Frontal cortex (tissue), 4 donors: ENCODE measurements around the gene USP16. TPM values are rescaled to one million over a fixed set of nuclear protein-coding genes. Genes with fewer than 3 reads are reported as not detected.
"Not testable (repeated sequence)": the region's sequence is repeated elsewhere in the genome, so short reads cannot be mapped to it uniquely, and the experiment has no call there.

Experiments
- DNase-seq, 2 donors: peaks; one replicate each; pipeline ENCODE4 v3.0.0; 2012; ENCODE audit warnings: low spot score in 2 of 2
- FAIRE-seq: peaks from 2 replicates; lab custom pipeline; 2012; peaks lifted over from hg19 to GRCh38; lab: Jason Lieb, UNC
- total RNA-seq: library from RNA; depleted of rRNA; stranded (reverse); fragments of >200 nt; gene quantifications from one replicate; pipeline ENCODE4 v1.2.3, GENCODE V29; 2014
- donor health status: control.
- donor health status: control.
- donor health status: control.

The USP16 gene
- total RNA-seq, 1 donor from 2014 or later: 34.6 TPM

DNA sequence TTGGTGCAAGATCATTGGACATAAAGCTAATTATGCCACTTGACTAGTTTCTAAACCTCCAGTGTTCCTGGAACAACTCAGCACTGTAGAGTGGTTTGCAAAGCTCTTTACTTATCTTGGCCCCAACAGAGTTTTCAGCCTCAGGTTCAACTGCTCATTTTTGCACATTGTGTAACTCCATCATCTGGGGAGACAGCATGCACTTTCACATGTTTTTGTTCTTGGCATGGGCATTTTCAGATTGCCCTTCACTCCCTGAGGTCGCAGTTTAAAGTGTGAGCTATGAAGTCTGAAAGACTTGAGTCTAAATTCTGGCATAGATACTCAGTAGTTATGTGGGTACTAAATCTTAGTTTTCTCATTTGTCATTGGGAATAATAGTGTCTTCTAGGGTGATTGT, 5.1 kb downstream of the USP16 start:
- DNase-seq: no peak
- FAIRE-seq: no peak

DNA sequence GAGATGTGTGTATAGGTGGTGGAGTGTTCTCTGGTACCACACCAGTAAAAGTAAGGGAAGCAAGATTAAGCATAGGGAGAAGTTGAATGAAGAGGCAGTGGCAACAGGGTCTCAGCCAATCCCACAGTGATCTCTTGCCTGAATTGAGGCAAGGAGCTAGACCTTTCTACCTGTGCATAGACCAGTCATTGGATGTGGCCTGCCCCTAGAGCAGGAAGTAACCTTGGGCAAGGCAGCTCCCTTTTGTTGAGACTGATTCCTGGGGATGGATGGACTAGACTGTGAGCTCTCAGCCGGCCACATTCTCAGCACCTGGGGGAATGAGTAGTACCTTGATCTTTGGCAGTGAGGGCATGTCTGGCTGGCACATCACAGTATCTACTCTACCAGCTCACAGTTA, 6.4 kb downstream of the USP16 start:
- no peak for FAIRE-seq

DNA sequence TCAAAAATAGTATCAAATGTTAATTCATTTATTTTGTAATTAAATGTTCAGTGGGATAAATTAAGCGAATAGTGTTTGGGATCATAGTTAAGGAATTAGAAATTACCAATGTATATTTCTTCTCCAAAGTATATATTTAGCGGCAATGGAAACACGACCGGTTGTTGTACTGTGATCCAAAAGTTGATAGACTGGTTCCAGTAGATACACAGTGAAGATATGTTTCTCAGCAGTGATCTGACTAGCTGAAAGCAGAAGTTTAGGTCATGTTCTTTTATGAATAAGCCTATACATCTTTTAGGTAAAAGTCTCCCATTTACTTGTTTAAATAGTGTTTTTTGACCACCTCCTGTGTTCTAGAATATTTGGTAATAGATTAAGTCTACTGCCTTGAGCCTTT, 8.8 kb downstream of the USP16 start:
- DNase-seq (no peak), FAIRE-seq (no peak)

More for the DNA sequence above, 6.4 kb downstream of the USP16 start:
- no peak for DNase-seq

DNA sequence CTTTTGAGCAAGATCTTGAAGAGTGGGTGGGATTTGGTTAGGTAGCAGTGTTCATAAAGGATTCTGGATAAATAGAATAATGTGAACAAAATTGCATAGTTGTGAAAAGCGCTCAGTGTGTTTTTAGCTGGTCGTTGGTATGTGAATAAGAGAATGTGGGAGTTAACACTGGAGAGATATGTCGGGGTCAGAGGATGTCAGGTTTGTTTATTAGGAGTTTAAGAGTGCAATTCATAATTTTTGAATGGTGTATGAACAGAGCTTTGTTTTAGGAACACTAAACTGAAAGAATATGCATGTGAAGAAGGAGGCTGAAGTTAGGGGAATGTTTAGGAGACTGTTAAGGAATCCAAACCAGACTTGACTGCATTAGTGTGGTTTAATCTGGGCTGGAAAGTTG, 9.4 kb downstream of the USP16 start:
- no peak for FAIRE-seq

DNA sequence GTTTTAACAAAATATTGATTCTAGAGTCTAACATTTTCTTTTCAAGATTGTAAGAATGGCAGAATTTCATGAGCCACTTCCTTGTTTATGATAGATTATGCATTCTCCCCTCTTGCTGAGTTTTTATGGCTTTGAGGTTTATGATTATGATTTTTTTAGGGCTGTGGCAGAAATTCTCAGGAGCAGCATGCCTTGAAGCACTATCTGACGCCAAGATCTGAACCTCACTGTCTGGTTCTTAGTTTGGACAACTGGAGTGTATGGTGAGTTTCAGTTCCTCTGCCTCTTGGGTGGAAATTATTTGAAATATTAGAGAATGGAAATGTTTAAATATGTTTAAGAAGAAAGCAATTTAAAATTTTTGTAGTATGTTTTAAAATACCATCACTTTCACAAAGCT, 10.2 kb downstream of the USP16 start:
- no peak for FAIRE-seq

More for the DNA sequence above, 9.4 kb downstream of the USP16 start:
- no peak for DNase-seq

DNA sequence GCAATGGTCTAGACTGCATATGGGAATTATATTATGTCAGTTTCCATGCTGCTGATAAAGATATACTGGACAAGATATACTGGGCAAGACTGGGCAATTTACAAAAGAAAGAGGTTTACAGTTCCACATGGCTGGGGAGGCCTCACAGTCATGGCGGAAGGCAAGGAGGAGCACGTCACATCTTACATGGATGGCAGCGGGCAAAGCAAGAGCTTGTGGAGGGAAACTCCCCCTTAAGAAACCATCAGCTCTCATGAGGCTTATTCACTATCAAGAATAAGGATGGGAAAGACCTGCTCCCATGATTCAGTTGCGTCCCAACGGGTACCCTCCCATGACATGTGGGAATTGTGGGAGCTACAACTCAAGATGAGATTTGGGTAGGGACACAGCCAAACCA, 27.8 kb downstream of the USP16 start:
- no peak for DNase-seq
- no peak for FAIRE-seq

More for the DNA sequence above, 10.2 kb downstream of the USP16 start:
- no peak for DNase-seq

DNA sequence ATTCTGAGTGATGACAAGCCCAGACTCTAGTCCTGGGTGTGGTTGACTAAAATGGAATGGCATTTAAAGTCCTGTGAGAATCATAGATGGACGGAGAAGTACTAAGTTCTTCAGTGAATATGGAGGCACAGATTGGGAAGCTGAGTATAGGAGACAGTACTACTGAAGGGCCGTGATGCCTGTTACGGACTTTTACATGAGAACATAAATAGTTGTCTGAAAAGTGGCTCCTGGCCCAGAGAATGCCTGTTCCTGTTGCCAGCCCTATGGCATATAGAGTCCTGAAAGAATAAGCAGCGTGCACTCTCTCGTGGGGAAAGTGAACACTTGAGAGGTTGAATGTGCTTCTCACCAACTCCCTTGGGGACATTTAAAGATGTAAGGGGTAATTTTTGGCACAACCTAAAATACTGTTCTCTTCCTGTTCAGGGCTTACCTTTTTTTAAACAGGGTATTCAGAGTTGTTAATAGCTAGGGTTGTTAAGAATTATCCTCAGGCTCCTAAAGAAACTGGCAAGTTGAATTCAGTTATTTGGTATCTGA, 28.6 kb downstream of the USP16 start:
- DNase-seq: no peak
- no peak for FAIRE-seq

DNA sequence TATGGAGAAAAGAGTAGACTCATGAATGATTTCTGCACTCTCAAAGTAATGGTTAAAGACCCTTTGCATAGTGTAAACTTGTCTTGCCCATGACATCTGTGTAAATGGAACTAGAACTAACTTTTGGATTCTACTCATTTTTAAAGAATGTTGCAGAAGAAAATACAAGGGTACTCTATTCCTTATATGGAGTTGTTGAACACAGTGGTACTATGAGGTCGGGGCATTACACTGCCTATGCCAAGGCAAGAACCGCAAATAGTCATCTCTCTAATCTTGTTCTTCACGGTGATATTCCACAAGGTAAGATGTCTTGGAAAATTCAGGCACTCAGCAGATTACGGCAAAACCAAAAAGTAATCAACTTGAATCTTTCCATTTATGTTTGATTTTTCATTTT, 29.2 kb downstream of the USP16 start:
- DNase-seq: no peak
- FAIRE-seq: no peak

DNA sequence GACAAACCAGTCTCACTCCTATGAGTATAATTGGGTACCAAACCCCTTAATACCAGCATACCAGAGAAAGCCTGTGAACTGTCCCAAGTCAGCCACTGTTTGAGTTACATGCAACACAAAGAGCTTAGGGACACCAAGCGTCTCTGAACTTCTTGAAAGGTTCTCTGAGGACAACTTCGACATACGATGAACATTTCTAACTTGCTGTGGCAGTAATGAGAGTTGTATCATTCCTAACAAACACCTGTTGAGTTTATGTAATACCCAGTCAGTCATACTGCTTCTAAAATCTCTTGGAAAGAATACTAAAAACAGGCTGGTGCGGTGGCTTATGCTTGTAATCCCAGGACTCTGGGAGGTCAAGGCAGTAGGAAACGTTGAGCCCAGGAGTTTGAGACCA, 30.6 kb downstream of the USP16 start:
- no peak for FAIRE-seq
- no peak for DNase-seq

DNA sequence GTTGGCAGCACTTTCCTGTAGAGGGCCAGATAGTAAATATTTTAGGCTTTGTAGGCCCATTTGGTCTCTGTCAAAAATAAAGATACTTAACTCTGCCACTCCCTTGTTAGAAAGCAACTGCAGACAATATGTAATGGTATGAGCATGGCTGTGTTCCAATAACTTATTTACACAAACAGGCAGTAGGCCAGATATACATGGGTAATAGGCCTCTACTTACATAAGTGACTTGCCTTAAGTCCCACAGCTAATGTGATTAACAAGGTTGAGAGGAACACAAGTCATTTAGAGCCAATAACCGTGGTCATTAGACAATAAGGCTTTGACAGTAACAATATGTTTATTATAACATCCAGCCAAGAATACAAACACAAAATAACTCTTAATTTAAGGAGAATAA, 31.5 kb downstream of the USP16 start:
- FAIRE-seq (no peak), DNase-seq (no peak)

DNA sequence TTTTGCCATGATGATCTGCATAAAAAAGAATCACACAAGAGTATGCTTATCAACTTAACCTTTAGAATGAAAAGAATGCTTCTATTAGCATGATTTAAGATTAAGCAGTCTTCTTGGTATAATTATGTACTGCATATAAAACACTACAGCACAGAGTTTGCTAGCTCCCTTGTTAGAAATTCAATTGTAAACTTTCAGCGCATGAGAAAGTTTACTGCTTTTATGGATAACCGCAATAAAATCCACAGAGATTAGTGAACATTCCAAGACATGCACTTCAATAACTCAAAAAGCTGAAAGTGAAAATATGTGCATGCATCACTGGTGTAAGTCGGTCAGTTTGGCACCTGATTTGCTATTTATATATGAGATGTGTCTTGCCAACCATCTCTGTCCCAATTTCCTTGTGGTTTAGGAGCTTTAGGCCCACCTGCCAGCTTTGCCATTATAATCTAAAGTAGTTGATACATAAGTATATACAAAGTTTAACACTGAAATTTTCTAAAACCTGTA, 32.1 kb downstream of the USP16 start:
- DNase-seq (no peak), FAIRE-seq (no peak)

DNA sequence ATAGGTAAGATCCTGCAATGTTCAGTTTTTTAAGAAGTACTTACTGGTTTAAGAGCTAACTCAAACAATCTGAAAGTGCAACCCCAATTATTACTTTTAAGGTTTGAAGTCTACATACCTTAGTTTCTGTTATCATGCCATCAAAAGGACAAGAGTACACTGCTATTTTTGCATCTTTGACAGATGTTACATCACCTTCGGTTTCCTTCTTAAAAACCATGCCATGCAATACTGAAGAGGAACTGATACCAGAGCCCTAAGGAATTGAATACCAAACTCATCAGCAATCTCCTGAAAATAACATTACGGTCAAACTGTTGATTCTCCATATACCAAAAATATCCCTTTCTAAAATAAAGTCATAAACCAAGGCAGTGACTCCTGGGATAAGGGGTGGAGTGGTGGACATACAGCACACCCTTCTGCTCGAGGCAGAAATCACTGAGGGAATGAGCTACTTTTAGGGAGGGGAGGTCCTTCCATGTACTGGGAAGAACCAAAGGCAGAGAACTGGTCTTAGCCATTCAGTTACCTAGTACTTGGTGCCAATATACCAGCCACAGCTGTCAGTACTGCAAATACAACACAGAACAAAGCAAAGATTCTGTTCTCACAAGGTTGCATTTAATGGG, 40.5 kb downstream of the USP16 start:
- DNase-seq (no peak), FAIRE-seq (no peak)

DNA sequence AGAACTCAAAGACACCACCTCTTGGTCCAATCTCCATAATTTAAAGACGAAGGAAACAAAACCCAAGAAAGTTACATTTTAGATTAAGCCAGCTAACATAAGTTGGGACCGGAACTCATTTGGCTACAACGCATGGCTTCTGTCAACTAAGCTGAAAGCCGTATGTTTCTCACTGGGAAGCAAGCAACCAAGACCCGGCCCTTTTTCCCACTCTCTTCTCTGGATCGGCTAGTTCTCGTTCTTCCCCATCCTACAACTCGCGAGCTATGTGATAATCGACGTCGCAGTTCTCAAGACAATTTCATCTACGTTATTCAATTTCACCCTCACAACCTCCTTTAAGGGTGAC, 48.4 kb downstream of the USP16 start:
- FAIRE-seq: no peak

DNA sequence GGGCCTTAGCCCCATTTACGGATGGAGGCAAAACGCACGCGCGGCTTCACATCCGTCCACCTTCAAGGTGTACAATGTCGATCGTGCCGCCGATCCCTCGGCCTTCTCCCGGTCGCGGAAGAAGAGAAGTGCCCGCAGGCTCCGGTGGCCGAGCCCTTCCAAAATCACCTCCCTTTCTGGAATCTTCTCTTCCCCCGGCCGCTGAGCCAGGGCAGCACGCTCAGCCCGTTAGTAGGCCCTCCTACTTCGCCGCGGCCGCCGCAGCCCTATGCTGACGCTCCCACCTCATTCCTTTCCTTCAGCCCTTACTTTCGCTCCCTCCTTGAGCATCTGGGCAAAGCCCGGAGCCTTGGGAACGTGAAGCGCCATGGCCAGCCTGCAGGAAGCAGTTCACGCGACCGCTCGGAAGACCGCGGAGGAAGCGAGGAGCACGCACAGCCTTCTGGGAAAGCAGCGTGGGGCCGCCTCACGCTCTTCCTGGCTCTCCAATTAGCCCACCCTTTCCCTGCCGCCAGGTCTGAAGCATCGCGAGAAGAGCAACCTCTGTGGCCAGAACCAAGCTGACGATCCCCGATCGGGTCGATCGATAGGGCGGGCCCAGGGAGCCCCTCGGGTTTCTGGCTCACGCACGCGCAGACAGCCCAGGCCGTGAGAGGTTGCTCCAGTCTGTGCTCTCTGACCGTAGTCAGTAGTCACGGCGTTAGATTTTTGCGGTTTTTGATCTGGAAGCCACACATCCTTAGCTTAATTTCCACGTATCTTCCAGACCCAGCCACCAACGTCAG, 48.9 kb downstream of the USP16 start, which contains the start of gene CCT8:
Gene CCT8 (minus strand): TSS at position 427 of the 785 bp plus-strand sequence. CDS start 58 bp downstream, at position 369.
- DNase-seq (peak; percentile 89 to 94), FAIRE-seq (no peak)

More for the DNA sequence above, 48.4 kb downstream of the USP16 start:
- no peak for DNase-seq

DNA sequence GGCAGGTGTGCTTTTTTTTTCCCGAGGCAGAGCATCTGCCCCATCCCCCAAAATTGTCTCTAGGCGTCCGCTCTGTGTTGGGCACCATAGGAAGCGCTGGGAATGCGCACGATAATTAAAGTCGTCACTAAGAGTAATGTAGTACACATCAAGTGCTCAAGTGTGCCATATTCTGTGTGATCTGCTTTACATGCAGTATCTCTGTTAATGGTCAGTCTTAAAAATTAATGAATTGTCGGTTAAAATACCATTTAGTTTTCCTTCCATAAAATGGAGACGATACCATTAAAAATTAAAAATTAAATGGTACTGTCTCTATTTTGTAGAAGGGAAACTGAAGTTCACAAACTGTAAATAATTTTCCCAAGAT, 49.5 kb downstream of the USP16 start:
- FAIRE-seq (no peak), DNase-seq (no peak)

DNA sequence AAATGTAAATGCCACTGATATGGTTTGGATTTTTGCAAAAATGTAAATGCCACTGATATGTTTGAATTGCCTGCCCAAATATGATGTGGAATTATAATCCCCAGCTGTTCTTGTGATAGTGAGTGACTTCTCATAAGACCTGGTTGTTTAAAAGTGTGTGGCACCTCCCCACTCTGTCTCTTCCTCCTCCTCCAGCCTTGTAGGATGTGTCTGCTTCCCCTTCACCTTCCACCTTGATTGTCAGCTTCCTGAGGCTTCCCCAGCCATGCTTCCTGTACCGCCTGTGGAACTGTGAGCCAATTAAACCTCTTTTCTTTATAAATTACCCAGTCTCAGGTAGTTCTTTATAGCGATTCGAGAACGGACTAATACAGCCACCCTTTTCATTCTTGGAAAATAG, 50.3 kb downstream of the USP16 start:
- DNase-seq (no peak), FAIRE-seq (no peak)

DNA sequence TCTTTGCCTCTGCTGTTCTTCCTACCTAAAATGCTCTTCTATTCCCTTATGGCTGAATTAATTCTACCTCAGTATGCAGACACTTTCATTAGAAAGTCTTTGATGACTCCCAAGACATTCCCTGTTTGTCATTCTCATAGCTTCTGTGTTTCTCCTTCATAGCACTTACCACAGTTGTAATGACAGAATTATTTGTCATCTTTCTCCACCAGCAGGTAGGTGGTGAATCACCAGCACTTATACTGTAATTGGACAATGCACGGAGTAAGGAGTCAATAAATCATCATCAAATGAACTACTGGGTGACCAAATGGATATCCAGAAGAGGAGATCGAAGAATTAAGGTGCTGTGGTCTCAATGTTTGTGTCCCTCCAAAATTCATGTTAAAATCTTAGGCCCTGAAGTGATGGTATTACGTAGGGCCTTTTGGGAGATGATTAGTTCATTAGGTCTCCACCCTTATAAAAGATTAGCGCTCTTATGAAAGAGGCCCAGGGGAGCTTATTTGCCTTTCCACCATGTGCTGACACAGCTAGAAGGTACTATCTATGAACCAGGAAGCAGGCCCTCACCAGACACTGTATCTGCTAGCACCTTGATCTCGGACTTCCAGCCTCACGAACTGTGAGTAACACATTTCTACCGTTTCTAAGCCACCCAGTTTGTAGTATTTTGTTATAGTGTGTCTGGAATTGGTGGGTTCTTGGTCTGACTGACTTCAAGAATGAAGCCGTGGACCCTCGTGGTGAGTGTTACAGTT, 51.4 kb downstream of the USP16 start:
- DNase-seq (no peak), FAIRE-seq (no peak)

DNA sequence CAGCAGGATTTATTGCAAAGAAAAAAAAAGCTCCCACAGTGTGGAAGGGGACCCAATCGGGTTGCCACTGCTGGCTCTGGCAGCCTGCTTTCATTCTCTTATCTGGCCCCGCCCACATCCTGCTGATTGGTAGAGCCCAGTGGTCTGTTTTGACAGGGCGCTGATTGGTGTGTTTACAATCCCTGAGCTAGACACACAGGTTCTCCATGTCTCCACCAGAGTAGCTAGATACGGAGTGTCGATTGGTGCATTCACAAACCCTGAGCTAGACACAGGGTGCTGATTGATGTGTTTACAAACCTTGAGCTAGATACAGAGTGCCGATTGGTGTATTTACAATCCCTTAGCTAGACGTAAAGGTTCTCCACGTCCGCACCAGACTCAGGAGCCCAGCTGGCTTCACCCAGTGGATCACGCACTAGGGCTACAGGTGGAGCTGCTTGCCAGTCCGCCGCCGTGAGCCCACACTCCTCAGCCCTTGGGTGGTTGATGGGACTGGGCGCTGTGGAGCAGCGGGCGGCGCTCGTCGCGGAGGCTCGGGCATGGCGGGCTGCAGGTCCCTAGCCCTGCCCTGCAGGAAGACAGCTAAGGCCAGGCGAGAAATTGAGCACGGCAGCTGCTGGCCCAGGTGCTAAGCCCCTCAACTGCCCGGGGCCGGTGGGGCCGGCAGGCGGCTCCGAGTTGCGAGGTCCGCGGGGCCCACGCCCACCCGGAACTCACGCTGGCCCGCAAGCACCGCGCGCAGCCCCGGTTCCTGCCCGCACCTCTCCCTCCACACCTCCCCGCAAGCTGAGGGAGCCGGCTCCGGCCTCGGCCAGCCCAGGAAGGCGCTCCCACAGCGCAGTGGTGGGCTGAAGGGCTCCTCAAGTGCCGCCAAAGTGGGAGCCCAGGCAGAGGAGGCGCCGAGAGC, 52.5 kb downstream of the USP16 start:
- not testable (repeated sequence) for DNase-seq

DNA sequence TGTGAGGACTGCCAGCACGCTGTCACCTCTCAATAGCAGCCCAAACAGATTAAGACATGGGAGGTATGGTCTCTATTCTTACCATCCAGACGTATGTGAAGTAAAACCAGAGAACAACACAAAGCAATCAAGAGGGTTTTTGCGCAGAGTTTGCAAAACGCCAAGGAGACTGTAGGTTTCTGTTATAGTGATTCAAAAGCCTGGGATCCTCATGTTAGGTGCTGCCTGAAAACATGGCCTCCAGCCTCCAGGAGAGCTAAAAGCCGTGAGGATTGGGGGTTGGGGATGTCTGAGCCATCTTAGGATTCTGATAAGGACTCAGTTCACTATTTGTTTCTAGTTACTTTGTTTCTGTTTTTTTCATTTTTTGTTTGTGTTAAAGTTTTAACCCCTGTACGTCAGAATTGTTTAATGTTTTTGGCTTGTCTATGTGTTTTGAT, 53.2 kb downstream of the USP16 start:
- FAIRE-seq: no peak
- no peak for DNase-seq

More for the DNA sequence above, 52.5 kb downstream of the USP16 start:
- not testable (repeated sequence) for FAIRE-seq
